NT2/D1 (cell line): ENCODE data around the gene DNAAF1.
"Not testable (repeated sequence)": the region's sequence is repeated elsewhere in the genome, so short reads cannot be mapped to it uniquely, and the experiment has no call there.

Experiments used
- DNase-seq: peaks from one replicate; pipeline ENCODE4 v3.0.0-alpha.2; 2011; ENCODE audit warnings: low read depth, low spot score
- H3K27me3 ChIP-seq: 2 replicates; pipeline ENCODE4 v1.6.0; 2011; ENCODE audit warnings: mild to moderate bottlenecking; ENCODE audit not compliant: insufficient read length, insufficient read depth
- H3K36me3 ChIP-seq: 2 replicates; pipeline ENCODE4 v1.6.1; 2011; ENCODE audit warnings: mild to moderate bottlenecking, low read length, mixed read lengths; ENCODE audit not compliant: insufficient read depth, insufficient read length
- H3K4me1 ChIP-seq: 2 replicates; pipeline ENCODE4 v1.5.1; 2011; ENCODE audit not compliant: insufficient read depth, insufficient read length
- H3K4me3 ChIP-seq: 2 replicates; pipeline ENCODE4 v1.5.1; 2011; ENCODE audit warnings: low read depth; ENCODE audit not compliant: insufficient read length
- H3K9ac ChIP-seq: 2 replicates; pipeline ENCODE4 v1.6.0; 2011; ENCODE audit warnings: low read depth; ENCODE audit not compliant: insufficient read length
- H3K9me3 ChIP-seq: 2 replicates; pipeline ENCODE4 v1.5.1; 2011; ENCODE audit warnings: mild to moderate bottlenecking, low read length; ENCODE audit not compliant: insufficient read depth
- SUZ12 ChIP-seq: IDR thresholded peaks from 2 replicates; pipeline ENCODE4 v1.6.1; 2011; ENCODE audit not compliant: insufficient read length, insufficient read depth; ENCODE audit errors: extremely low read depth
- YY1 ChIP-seq: IDR thresholded peaks from 2 replicates; pipeline ENCODE4 v1.6.1; 2011; ENCODE audit not compliant: insufficient read length, insufficient read depth
- ZNF274 ChIP-seq: IDR thresholded peaks from 2 replicates; pipeline ENCODE4 v1.6.1; 2011; ENCODE audit warnings: mild to moderate bottlenecking, low read depth, low read length

DNAAF1 gene

GRCh38 chr16:84207879-84208278 lies 62.8 kb downstream of the DNAAF1 start:
- no peak for DNase-seq
- H3K27me3 ChIP-seq: no peaks in the 10 kb centered on the region
- no peaks in the 10 kb centered on the region for H3K9me3 ChIP-seq
- no peaks in the 10 kb centered on the region for H3K36me3 ChIP-seq
- H3K4me1 ChIP-seq: peaks cover 8% of the 10 kb centered on the region
- H3K9ac ChIP-seq: no peak overlapping the region
- H3K4me3 ChIP-seq: no peak overlapping the region
- no peak for TF ChIP-seq ZNF274

- Histone ChIP-seq H3K27me3 (no peaks in the 10 kb centered on the region), H3K4me3 (no peak overlapping the region), H3K36me3 (no peaks in the 10 kb centered on the region), H3K4me1 (peaks cover 8% of the 10 kb centered on the region), H3K9me3 (no peaks in the 10 kb centered on the region), H3K9ac (no peak overlapping the region)
- TF ChIP-seq SUZ12: no peak
- no peak for TF ChIP-seq YY1
- TF ChIP-seq ZNF274: no peak
- DNase-seq: no peak
These were observed 64.9 kb downstream of the DNAAF1 start for GRCh38 chr16:84209989-84210388.

- Histone ChIP-seq H3K36me3 (no peaks in the 10 kb centered on the region), H3K4me3 (no peak overlapping the region), H3K27me3 (no peaks in the 10 kb centered on the region), H3K9me3 (no peaks in the 10 kb centered on the region), H3K9ac (no peak overlapping the region), H3K4me1 (peaks cover 8% of the 10 kb centered on the region)
- TF ChIP-seq ZNF274 (no peak), YY1 (no peak), SUZ12 (no peak)
- DNase-seq: no peak
These were observed 67.0 kb downstream of the DNAAF1 start for GRCh38 chr16:84212154-84212553.

GRCh38 chr16:84212631-84213030 lies 67.5 kb downstream of the DNAAF1 start:
- Histone ChIP-seq H3K36me3 (no peaks in the 10 kb centered on the region), H3K9ac (no peak overlapping the region), H3K9me3 (no peaks in the 10 kb centered on the region), H3K4me3 (no peak overlapping the region), H3K27me3 (no peaks in the 10 kb centered on the region), H3K4me1 (peaks cover 8% of the 10 kb centered on the region)
- TF ChIP-seq ZNF274: no peak
- no peak for TF ChIP-seq SUZ12
- TF ChIP-seq YY1: no peak
- DNase-seq: no peak

- no peak for DNase-seq
- Histone ChIP-seq H3K4me1 (no peaks in the 10 kb centered on the region), H3K27me3 (no peaks in the 10 kb centered on the region), H3K36me3 (no peaks in the 10 kb centered on the region), H3K9me3 (no peaks in the 10 kb centered on the region), H3K9ac (no peak overlapping the region), H3K4me3 (no peak overlapping the region)
- TF ChIP-seq YY1: no peak
These were observed 69.5 kb downstream of the DNAAF1 start for GRCh38 chr16:84214451-84215066.

GRCh38 chr16:84215531-84215930 lies 70.4 kb downstream of the DNAAF1 start:
- no peak for TF ChIP-seq SUZ12
- TF ChIP-seq ZNF274: no peak
- TF ChIP-seq YY1: no peak
- no peak for DNase-seq
- H3K4me3 ChIP-seq: no peak overlapping the region
- peaks cover 3% of the 10 kb centered on the region for H3K4me1 ChIP-seq
- no peaks in the 10 kb centered on the region for H3K36me3 ChIP-seq
- H3K9me3 ChIP-seq: no peaks in the 10 kb centered on the region
- H3K9ac ChIP-seq: no peak overlapping the region
- no peaks in the 10 kb centered on the region for H3K27me3 ChIP-seq

- not testable (repeated sequence) for H3K4me1 ChIP-seq, H3K27me3 ChIP-seq, H3K9ac ChIP-seq, H3K36me3 ChIP-seq, DNase-seq, H3K9me3 ChIP-seq, H3K4me3 ChIP-seq
These were observed 71.0 kb downstream of the DNAAF1 start for GRCh38 chr16:84216144-84216543.

GRCh38 chr16:84218176-84218823 lies 73.2 kb downstream of the DNAAF1 start:
- Histone ChIP-seq H3K4me3 (no peak overlapping the region), H3K27me3 (no peaks in the 10 kb centered on the region), H3K4me1 (peaks cover 3% of the 10 kb centered on the region), H3K9me3 (no peaks in the 10 kb centered on the region; the same call in 1 of the 2 replicates), H3K36me3 (no peaks in the 10 kb centered on the region), H3K9ac (no peak overlapping the region)
- TF ChIP-seq ZNF274: no peak
- TF ChIP-seq YY1: no peak
- no peak for TF ChIP-seq SUZ12
- DNase-seq: no peak
